IMR-90 (cell line): Measurements from ENCODE around the gene USP10.

Source experiments
- CEBPB ChIP-seq: IDR thresholded peaks from 2 replicates; pipeline ENCODE4 v1.6.1; 2012; ENCODE audit warnings: low read depth, low read length, improper control_type of control experiment
- MAFK ChIP-seq: IDR thresholded peaks from 2 replicates; pipeline ENCODE4 v1.6.1; 2012; ENCODE audit warnings: low read depth, low read length, improper control_type of control experiment
- POLR2A ChIP-seq: IDR thresholded peaks from 2 replicates; pipeline ENCODE4 v1.6.1; 2012; ENCODE audit warnings: mild to moderate bottlenecking, low read depth, low read length
- RAD21 ChIP-seq: IDR thresholded peaks from 2 replicates; pipeline ENCODE4 v1.6.1; 2012; ENCODE audit warnings: low read length, improper control_type of control experiment
- RCOR1 ChIP-seq: IDR thresholded peaks from 2 replicates; pipeline ENCODE4 v1.6.1; 2012; ENCODE audit warnings: mild to moderate bottlenecking, low read length, improper control_type of control experiment; ENCODE audit not compliant: insufficient replicate concordance
- RFX5 ChIP-seq: IDR thresholded peaks from 2 replicates; pipeline ENCODE4 v1.8.0; 2012; ENCODE audit warnings: low read depth, mild to moderate bottlenecking, low read length, moderate library complexity
- SMC3 ChIP-seq: fragments of 150-350 bp; IDR thresholded peaks from 2 replicates; pipeline ENCODE4 v1.6.1; 2016; ENCODE audit warnings: low read depth, mild to moderate bottlenecking, antibody characterized with exemption, low read length, moderate library complexity
- TF ChIP-seq, protein P1 (sequence below): conservative IDR thresholded peaks from 2 replicates; pipeline ENCODE4 v1.5.1; 2012; ENCODE audit warnings: mild to moderate bottlenecking, low read depth, low read length, improper control_type of control experiment
- TF ChIP-seq, protein P2 (sequence below): fragments of 150-350 bp; IDR thresholded peaks from 2 replicates; pipeline ENCODE4 v1.6.1; 2016; ENCODE audit warnings: low read depth, mild to moderate bottlenecking, low read length, moderate library complexity, borderline replicate concordance

DNA sequence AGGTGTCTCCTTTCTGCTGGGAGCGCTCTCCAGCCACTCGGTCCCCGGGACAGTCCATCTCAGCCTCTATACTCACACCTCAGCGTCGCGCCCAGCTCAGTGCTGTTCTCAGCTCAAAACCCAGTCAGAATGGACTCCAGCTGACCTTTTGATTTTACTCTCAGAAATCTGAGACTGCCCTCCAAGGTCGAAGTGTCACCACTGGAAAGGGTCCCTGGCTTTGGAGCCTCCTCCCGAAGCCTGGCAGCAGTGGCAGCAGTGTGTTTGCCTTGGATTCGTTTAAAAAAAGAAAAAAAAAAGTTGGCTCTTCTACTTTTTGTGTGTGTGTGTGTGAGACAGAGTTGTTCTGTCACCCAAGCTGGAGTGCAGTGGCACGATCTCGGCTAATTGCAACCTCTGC is 41.1 kb upstream of the USP10 start:
- TF ChIP-seq, protein P1, sequence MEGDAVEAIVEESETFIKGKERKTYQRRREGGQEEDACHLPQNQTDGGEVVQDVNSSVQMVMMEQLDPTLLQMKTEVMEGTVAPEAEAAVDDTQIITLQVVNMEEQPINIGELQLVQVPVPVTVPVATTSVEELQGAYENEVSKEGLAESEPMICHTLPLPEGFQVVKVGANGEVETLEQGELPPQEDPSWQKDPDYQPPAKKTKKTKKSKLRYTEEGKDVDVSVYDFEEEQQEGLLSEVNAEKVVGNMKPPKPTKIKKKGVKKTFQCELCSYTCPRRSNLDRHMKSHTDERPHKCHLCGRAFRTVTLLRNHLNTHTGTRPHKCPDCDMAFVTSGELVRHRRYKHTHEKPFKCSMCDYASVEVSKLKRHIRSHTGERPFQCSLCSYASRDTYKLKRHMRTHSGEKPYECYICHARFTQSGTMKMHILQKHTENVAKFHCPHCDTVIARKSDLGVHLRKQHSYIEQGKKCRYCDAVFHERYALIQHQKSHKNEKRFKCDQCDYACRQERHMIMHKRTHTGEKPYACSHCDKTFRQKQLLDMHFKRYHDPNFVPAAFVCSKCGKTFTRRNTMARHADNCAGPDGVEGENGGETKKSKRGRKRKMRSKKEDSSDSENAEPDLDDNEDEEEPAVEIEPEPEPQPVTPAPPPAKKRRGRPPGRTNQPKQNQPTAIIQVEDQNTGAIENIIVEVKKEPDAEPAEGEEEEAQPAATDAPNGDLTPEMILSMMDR = no peak
- TF ChIP-seq, protein P2, sequence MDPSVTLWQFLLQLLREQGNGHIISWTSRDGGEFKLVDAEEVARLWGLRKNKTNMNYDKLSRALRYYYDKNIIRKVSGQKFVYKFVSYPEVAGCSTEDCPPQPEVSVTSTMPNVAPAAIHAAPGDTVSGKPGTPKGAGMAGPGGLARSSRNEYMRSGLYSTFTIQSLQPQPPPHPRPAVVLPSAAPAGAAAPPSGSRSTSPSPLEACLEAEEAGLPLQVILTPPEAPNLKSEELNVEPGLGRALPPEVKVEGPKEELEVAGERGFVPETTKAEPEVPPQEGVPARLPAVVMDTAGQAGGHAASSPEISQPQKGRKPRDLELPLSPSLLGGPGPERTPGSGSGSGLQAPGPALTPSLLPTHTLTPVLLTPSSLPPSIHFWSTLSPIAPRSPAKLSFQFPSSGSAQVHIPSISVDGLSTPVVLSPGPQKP = no peak
- TF ChIP-seq SMC3 (no peak), RAD21 (no peak), CEBPB (no peak), POLR2A (no peak), RCOR1 (no peak), MAFK (no peak), RFX5 (no peak)
